HepG2 (cell line): Measurements from ENCODE around the gene ERCC2. TPM values are rescaled to one million over a fixed set of nuclear protein-coding genes. Genes with fewer than 3 reads are reported as not detected.

ENCODE experiments used
- ARNT2 ChIP-seq: sonication (generic); formaldehyde crosslinking; IDR thresholded peaks from 2 replicates; pipeline ENCODE4 v1.8.0; 2022; ENCODE audit warnings: mild to moderate bottlenecking, low read depth, missing genetic modification reagents, moderate library complexity
- ATF7-NPFF ChIP-seq: sonication (generic); formaldehyde crosslinking; IDR thresholded peaks from 2 replicates; pipeline ENCODE4 v1.8.1; 2023; ENCODE audit warnings: mild to moderate bottlenecking, low read depth, missing genetic modification reagents, moderate library complexity
- BCL6 ChIP-seq: IDR thresholded peaks from 2 replicates; pipeline ENCODE4 v1.6.1; 2016; ENCODE audit warnings: missing genetic modification reagents, missing compliant biosample characterization
- CBFB ChIP-seq: sonication (generic); formaldehyde crosslinking; IDR thresholded peaks from 2 replicates; pipeline ENCODE4 v1.4.0; 2020; ENCODE audit warnings: missing genetic modification reagents
- GATAD1 ChIP-seq: IDR thresholded peaks from 2 replicates; pipeline ENCODE4 v1.6.1; 2016; ENCODE audit warnings: missing genetic modification reagents, missing compliant biosample characterization
- HOXA7 ChIP-seq: sonication (generic); formaldehyde crosslinking; IDR thresholded peaks from 2 replicates; pipeline ENCODE4 v1.8.1; 2022; ENCODE audit warnings: mild to moderate bottlenecking, missing genetic modification reagents, moderate library complexity
- KLF6 ChIP-seq: IDR thresholded peaks from 2 replicates; pipeline ENCODE4 v1.8.0; 2016; ENCODE audit warnings: missing biosample characterization, missing genetic modification reagents
- NBN ChIP-seq: fragments of 450-650 bp; conservative IDR thresholded peaks from 2 replicates; pipeline ENCODE4 v1.6.1; 2017
- PAX8 ChIP-seq: sonication (generic); formaldehyde crosslinking; IDR thresholded peaks from 2 replicates; pipeline ENCODE4 v1.8.0; 2022; ENCODE audit warnings: mild to moderate bottlenecking, missing genetic modification reagents, borderline replicate concordance
- PHF21A ChIP-seq: sonication (generic); formaldehyde crosslinking; IDR thresholded peaks from 2 replicates; pipeline ENCODE4 v1.5.0; 2020; ENCODE audit warnings: mild to moderate bottlenecking, missing genetic modification reagents
- POLR2AphosphoS5 ChIP-seq: IDR thresholded peaks from 2 replicates; pipeline ENCODE4 v1.6.1; 2012; ENCODE audit warnings: low read depth, low read length
- RXRA ChIP-seq: sonication (generic); formaldehyde crosslinking; IDR thresholded peaks from 2 replicates; pipeline ENCODE4 v1.5.1; 2020; ENCODE audit warnings: missing genetic modification reagents
- SP5 ChIP-seq: IDR thresholded peaks from 2 replicates; pipeline ENCODE4 v1.6.1; 2016; ENCODE audit warnings: low read depth, borderline replicate concordance
- TEAD3 ChIP-seq: optimal IDR thresholded peaks from 2 replicates; pipeline ENCODE3; 2016; ENCODE audit warnings: borderline replicate concordance
- ZC3H4 ChIP-seq: sonication (generic); formaldehyde crosslinking; IDR thresholded peaks from 2 replicates; pipeline ENCODE4 v1.4.0; 2020; ENCODE audit warnings: missing genetic modification reagents, borderline replicate concordance
- ZNF101 ChIP-seq: sonication (generic); formaldehyde crosslinking; IDR thresholded peaks from 2 replicates; pipeline ENCODE4 v1.4.0; 2020; ENCODE audit warnings: mild to moderate bottlenecking, low read depth, missing genetic modification reagents, borderline replicate concordance
- ZNF3 ChIP-seq: IDR thresholded peaks from 2 replicates; pipeline ENCODE4 v1.7.0; 2017; ENCODE audit warnings: inconsistent platforms
- ZNF615 ChIP-seq: sonication (generic); formaldehyde crosslinking; IDR thresholded peaks from 2 replicates; pipeline ENCODE4 v1.5.0; 2020; ENCODE audit warnings: mild to moderate bottlenecking, missing genetic modification reagents, borderline replicate concordance
- ZSCAN21 ChIP-seq: sonication (generic); formaldehyde crosslinking; IDR thresholded peaks from 2 replicates; pipeline ENCODE4 v1.8.0; 2022; ENCODE audit warnings: mild to moderate bottlenecking, missing genetic modification reagents, moderate library complexity, borderline replicate concordance
- polyA plus RNA-seq, 8 experiments: library from polyadenylated mRNA; depleted of rRNA in 3 of 8; stranded (reverse) in 7 of 8; unstranded in 1 of 8; fragments of >200 nt; fragmentation: Illumina TruSeq in 4 of 8; extraction: Trizol in 4 of 8; gene quantifications; 2 replicates each; pipeline versions ENCODE4 v1.2.1 to v1.2.3, GENCODE V29; 2011 to 2016; ENCODE audit warnings: low read depth in 4 of 8, missing spikeins in 1 of 8, mixed read lengths in 1 of 8; ENCODE audit not compliant: insufficient read depth in 1 of 8
- total RNA-seq, 5 experiments: library from RNA; depleted of rRNA; stranded (reverse); fragments of >200 nt; fragmentation: Illumina TruSeq; extraction: Trizol; gene quantifications; 2 replicates each; pipeline ENCODE4 v1.2.3, GENCODE V29; 2016; ENCODE audit warnings: low read depth in 1 of 5
- TF ChIP-seq, protein P1 (sequence below): sonication (generic); formaldehyde crosslinking; IDR thresholded peaks from 2 replicates; pipeline ENCODE4 v1.8.1; 2023; ENCODE audit warnings: mild to moderate bottlenecking, missing genetic modification reagents
- TF ChIP-seq, protein P2 (sequence below): sonication (generic); formaldehyde crosslinking; IDR thresholded peaks from 2 replicates; pipeline ENCODE4 v1.4.0; 2020; ENCODE audit warnings: missing genetic modification reagents
- TF ChIP-seq, protein P3 (sequence below): IDR thresholded peaks from 2 replicates; pipeline ENCODE4 v1.6.1; 2018; ENCODE audit warnings: missing genetic modification reagents
- TF ChIP-seq, protein P4 (sequence below): IDR thresholded peaks from 2 replicates; pipeline ENCODE4 v1.6.1; 2016; ENCODE audit warnings: missing biosample characterization, missing genetic modification reagents, low read depth

Gene ERCC2
- total and polyA plus RNA-seq, 2 of the 13 experiments (the other 11 are each of a cell fraction or from before 2014, with no cell fraction given), result 25.4 to 49.2 TPM

DNA sequence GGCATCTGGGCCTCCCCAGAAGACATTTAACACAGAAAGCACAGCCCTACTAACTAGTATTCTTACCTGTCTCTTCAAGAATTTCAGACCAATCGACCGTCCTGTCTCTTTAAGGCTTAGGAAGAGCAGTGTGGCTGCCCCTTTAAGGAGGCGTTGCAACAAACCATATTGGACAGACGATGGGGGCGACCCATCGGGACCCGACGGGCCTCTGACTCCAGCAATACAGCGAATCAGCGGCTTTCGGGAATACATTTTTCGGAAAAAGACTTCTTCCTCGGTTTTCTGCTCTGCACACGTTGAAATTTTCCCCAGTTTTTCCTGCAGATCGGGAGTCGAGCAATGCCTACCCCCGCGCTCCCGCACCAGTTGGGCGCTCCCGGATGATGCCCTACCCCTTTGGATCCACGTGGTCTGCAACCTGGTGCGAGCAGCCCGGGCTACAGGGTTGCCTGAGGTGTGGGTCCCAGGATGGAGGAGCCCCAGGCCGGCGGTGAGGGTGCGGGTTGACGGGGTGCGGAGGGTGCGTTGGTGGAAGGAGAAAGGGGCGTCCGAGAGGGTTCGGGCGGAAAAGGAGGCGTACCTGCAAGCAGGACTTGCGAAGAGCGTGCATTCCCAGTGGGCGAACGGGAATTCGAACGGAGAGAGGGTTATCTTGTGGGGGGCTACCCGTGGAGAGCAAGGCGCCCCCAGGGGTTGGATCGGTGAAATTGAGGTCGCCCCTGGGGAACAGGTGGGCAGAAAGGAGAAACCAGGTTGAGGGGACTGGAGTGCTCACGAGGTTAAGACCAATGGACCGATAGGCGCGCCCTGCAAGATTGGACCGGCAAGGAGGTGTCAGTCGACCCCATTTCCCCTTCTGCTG, 36.1 kb upstream of the ERCC2 start, which contains the start of gene POLR1G (continued):
- TF ChIP-seq, protein P1, sequence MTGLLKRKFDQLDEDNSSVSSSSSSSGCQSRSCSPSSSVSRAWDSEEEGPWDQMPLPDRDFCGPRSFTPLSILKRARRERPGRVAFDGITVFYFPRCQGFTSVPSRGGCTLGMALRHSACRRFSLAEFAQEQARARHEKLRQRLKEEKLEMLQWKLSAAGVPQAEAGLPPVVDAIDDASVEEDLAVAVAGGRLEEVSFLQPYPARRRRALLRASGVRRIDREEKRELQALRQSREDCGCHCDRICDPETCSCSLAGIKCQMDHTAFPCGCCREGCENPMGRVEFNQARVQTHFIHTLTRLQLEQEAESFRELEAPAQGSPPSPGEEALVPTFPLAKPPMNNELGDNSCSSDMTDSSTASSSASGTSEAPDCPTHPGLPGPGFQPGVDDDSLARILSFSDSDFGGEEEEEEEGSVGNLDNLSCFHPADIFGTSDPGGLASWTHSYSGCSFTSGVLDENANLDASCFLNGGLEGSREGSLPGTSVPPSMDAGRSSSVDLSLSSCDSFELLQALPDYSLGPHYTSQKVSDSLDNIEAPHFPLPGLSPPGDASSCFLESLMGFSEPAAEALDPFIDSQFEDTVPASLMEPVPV, result 0 out of 2 replicates have a peak, but pooled peaks have one; percentile 59
- TF ChIP-seq GATAD1 (CRISPR knock-in tag), result peak; percentile 83
- peak; percentile 39; the same call in 1 of the 2 replicates for TF ChIP-seq PHF21A
- TF ChIP-seq ZNF615 (CRISPR knock-in tag), result no peak
- no peak for TF ChIP-seq ZNF3 (CRISPR knock-in tag)
- no peak for TF ChIP-seq TEAD3 (CRISPR knock-in tag)
- TF ChIP-seq, protein P2, sequence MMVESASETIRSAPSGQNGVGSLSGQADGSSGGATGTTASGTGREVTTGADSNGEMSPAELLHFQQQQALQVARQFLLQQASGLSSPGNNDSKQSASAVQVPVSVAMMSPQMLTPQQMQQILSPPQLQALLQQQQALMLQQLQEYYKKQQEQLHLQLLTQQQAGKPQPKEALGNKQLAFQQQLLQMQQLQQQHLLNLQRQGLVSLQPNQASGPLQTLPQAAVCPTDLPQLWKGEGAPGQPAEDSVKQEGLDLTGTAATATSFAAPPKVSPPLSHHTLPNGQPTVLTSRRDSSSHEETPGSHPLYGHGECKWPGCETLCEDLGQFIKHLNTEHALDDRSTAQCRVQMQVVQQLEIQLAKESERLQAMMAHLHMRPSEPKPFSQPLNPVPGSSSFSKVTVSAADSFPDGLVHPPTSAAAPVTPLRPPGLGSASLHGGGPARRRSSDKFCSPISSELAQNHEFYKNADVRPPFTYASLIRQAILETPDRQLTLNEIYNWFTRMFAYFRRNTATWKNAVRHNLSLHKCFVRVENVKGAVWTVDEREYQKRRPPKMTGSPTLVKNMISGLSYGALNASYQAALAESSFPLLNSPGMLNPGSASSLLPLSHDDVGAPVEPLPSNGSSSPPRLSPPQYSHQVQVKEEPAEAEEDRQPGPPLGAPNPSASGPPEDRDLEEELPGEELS (CRISPR knock-in tag), result no peak
- 0 out of 2 replicates have a peak, but pooled peaks have one; percentile 57 for TF ChIP-seq PAX8
- TF ChIP-seq SP5 (CRISPR knock-in tag), result 0 out of 2 replicates have a peak, but pooled peaks have one; percentile 12
- TF ChIP-seq ATF7-NPFF (CRISPR knock-in tag), result peak; percentile 38; the same call in 1 of the 2 replicates
- TF ChIP-seq POLR2AphosphoS5, result peak; percentile 75
- peak; percentile 41; the same call in 1 of the 2 replicates for TF ChIP-seq ZNF101
- TF ChIP-seq ARNT2, result 0 out of 2 replicates have a peak, but pooled peaks have one; percentile 30
- TF ChIP-seq NBN, result no peak
- TF ChIP-seq KLF6, result no peak
- no peak for TF ChIP-seq ZC3H4 (CRISPR knock-in tag)
- no peak for TF ChIP-seq BCL6 (CRISPR knock-in tag)
- TF ChIP-seq CBFB (CRISPR knock-in tag), result no peak
- no peak for TF ChIP-seq ZSCAN21 (CRISPR knock-in tag)
- TF ChIP-seq, protein P3, sequence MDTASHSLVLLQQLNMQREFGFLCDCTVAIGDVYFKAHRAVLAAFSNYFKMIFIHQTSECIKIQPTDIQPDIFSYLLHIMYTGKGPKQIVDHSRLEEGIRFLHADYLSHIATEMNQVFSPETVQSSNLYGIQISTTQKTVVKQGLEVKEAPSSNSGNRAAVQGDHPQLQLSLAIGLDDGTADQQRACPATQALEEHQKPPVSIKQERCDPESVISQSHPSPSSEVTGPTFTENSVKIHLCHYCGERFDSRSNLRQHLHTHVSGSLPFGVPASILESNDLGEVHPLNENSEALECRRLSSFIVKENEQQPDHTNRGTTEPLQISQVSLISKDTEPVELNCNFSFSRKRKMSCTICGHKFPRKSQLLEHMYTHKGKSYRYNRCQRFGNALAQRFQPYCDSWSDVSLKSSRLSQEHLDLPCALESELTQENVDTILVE (CRISPR knock-in tag), result no peak; the same call in 1 of the 2 replicates
- TF ChIP-seq, protein P4, sequence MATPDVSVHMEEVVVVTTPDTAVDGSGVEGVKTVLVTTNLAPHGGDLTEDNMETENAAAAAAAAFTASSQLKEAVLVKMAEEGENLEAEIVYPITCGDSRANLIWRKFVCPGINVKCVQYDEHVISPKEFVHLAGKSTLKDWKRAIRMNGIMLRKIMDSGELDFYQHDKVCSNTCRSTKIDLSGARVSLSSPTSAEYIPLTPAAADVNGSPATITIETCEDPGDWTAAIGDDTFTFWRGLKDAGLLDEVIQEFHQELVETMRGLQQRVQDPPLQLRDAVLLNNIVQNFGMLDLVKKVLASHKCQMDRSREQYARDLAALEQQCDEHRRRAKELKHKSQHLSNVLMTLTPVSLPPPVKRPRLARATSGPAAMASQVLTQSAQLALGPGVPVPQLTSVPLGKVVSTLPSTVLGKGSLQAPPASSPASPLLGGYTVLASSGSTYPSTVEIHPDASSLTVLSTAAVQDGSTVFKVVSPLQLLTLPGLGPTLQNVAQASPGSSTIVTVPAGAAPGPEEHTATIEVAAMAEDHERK (CRISPR knock-in tag), result no peak
- no peak for TF ChIP-seq HOXA7 (CRISPR knock-in tag)
- TF ChIP-seq RXRA, result peak; percentile 44; the same call in 1 of the 2 replicates
